Tibial nerve (tissue), 4 donors: ENCODE measurements around the gene UTF1. TPM values are rescaled to one million over a fixed set of nuclear protein-coding genes. Genes with fewer than 3 reads are reported as not detected.

Experiments used
- DNase-seq, 2 donors: peaks; one replicate each; pipeline ENCODE4 v3.0.0-alpha.2; 2019; ENCODE audit warnings: low spot score in 2 of 2
- H3K27ac ChIP-seq, 4 donors: fragments of 200-600 bp; sonication (generic) in 3 of 4; one replicate each; pipeline ENCODE4 v1.5.1; 2017 to 2019; ENCODE audit warnings: mild to moderate bottlenecking in 1 of 4
- H3K27me3 ChIP-seq, 2 donors: fragments of 200-600 bp; sonication (generic) in 1 of 2; one replicate each; pipeline versions ENCODE4 v1.5.1 to v1.6.0; 2017 to 2019
- H3K36me3 ChIP-seq, 3 donors: fragments of 200-600 bp; sonication (generic); one replicate each; pipeline ENCODE4 v1.5.1; 2018 to 2019
- H3K4me1 ChIP-seq, 4 donors: fragments of 200-600 bp; sonication (generic) in 3 of 4; one replicate each; pipeline ENCODE4 v1.5.1; 2017 to 2019
- H3K4me3 ChIP-seq, 4 donors: fragments of 200-600 bp; sonication (generic) in 3 of 4; one replicate each; pipeline ENCODE4 v1.5.1; 2017 to 2019; ENCODE audit warnings: mild to moderate bottlenecking in 1 of 4, moderate library complexity in 1 of 4
- H3K9me3 ChIP-seq, 4 donors: fragments of 200-600 bp; sonication (generic) in 3 of 4; one replicate each; pipeline ENCODE4 v1.5.1; 2017 to 2019
- EP300 ChIP-seq, 2 donors: sonication (generic); formaldehyde crosslinking; IDR thresholded peaks; one replicate each; pipeline ENCODE4 v1.6.1; 2017; ENCODE audit warnings: antibody characterized with exemption in 2 of 2, mild to moderate bottlenecking in 1 of 2
- POLR2A ChIP-seq, 2 donors: fragments of 450-650 bp; IDR thresholded peaks; one replicate each; pipeline ENCODE4 v1.6.1; 2017; ENCODE audit warnings: antibody characterized with exemption in 2 of 2, mild to moderate bottlenecking in 2 of 2, moderate library complexity in 2 of 2
- WGBS, 2 donors: methylation state at CpG; one replicate each; pipeline ENCODE4 v1.1.5; 2018; 5-methylcytosine and 5-hydroxymethylcytosine counted together
- total RNA-seq, 4 donors: library from RNA; depleted of rRNA; stranded (reverse); fragments of >200 nt; gene quantifications; one replicate each; pipeline ENCODE4 v1.1.0, GENCODE V29; 2016
- TF ChIP-seq, protein P1 (sequence below), 5 experiments: fragments of 200-600 bp in 3 of 5; fragments of 450-650 bp in 2 of 5; sonication (generic) in 3 of 5; IDR thresholded peaks; one replicate each; pipeline ENCODE4 v1.5.1; 2016 to 2019; ENCODE audit warnings: antibody characterized with exemption in 5 of 5, mild to moderate bottlenecking in 3 of 5, moderate library complexity in 2 of 5

UTF1 gene
- total RNA-seq, 4 donors from 2014 or later: not detected

DNA sequence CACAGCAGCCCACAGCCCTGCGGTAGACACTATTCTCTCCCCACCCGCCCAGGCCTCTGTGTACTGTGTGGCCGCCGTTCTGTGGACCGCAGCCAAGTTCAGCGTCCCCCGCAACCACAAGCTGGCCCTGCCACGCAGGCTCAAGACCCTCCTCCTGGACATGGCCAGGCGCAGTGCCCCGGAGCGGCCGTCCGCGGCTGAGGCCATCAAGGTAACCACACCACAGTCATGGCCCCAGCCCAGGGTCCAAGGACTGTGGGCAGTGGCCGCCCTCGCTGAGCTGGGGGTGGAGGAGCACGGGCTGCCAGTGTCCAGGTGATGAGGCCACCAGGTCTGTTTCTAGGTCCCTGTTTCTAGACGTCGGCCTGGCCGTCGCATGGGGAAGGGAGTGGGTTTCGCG lies 34.4 kb upstream of the UTF1 start:
- WGBS, 2 donors: 93 to 94% methylated on average over 11 to 13 of the region's 23 CpGs
- Histone ChIP-seq H3K4me3 (no peak overlapping the region), H3K36me3 (no peaks in the 10 kb centered on the region), H3K27ac (no peak overlapping the region), H3K4me1 (no peaks in the 10 kb centered on the region), H3K9me3 (peaks cover 0 to 52% (median 1%) of the 10 kb centered on the region in 4 donors), H3K27me3 (no peaks in the 10 kb centered on the region)
- DNase-seq: no peak
- no peak for TF ChIP-seq EP300 (IDR thresholded peaks at IDR 0.05)
- TF ChIP-seq, protein P1, sequence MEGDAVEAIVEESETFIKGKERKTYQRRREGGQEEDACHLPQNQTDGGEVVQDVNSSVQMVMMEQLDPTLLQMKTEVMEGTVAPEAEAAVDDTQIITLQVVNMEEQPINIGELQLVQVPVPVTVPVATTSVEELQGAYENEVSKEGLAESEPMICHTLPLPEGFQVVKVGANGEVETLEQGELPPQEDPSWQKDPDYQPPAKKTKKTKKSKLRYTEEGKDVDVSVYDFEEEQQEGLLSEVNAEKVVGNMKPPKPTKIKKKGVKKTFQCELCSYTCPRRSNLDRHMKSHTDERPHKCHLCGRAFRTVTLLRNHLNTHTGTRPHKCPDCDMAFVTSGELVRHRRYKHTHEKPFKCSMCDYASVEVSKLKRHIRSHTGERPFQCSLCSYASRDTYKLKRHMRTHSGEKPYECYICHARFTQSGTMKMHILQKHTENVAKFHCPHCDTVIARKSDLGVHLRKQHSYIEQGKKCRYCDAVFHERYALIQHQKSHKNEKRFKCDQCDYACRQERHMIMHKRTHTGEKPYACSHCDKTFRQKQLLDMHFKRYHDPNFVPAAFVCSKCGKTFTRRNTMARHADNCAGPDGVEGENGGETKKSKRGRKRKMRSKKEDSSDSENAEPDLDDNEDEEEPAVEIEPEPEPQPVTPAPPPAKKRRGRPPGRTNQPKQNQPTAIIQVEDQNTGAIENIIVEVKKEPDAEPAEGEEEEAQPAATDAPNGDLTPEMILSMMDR (IDR thresholded peaks at IDR 0.05): no peak
- TF ChIP-seq POLR2A (IDR thresholded peaks at IDR 0.05): no peak

- WGBS, 2 donors: 61 to 64% methylated on average over 20 to 24 of the region's 24 CpGs
- H3K4me3 ChIP-seq: no peak overlapping the region
- peaks cover 0 to 45% (median 1%) of the 10 kb centered on the region in 4 donors for H3K9me3 ChIP-seq
- no peaks in the 10 kb centered on the region for H3K27me3 ChIP-seq
- DNase-seq: no peak
- TF ChIP-seq POLR2A (IDR thresholded peaks at IDR 0.05) (no peak), EP300 (IDR thresholded peaks at IDR 0.05) (no peak)
- TF ChIP-seq, protein P1 (IDR thresholded peaks at IDR 0.05): no peak
- H3K36me3 ChIP-seq: no peaks in the 10 kb centered on the region
- H3K27ac ChIP-seq: no peak overlapping the region
- H3K4me1 ChIP-seq: no peaks in the 10 kb centered on the region
Measured at GRCh38 chr10:133196221-133196915, 33.6 kb upstream of the UTF1 start.

DNA sequence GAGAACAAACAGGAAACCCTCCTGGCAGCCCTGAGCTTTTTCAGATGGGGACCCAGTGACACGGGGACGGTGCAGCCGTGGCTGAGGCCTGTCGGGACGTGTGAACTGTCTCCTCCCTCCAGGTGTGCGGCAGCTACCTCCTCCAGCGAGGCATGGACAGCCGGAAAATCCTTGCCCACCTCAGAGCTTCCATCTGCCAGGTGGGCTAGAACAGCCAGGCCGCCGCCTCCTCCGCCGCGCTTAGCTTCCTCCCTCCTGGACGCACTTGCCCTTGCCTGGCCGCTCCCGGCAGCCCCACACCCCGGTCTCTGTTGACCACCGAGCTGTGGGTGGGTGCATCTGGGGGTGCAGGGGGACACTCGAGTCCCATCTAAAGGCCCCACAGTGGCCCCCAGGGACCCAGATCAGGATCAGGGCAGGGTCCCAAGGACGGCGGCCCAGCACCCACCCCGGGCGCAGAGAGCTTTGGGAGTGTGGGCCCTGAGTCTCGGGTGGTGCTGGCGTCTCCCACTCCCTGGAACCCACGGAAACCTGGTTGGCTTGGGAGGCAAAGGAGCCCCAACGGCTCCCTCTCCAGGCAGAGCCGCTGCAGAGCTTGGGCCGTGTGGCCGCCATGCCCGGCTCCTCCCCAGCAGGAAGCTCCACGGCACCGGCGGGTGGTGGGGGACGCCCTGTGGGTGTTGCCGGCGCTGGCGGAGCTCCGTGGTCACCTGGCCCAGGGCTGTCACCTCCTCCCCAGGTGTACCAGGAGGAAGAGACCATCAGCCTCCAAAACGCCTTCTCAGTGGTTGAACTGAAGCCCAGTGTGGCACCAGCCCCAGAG lies 32.9 kb upstream of the UTF1 start:
- 84 to 87% methylated on average over 21 to 27 of the region's 40 CpGs for WGBS, 2 donors
- no peak overlapping the region for H3K27ac ChIP-seq

GRCh38 chr10:133197786-133198185 lies 32.2 kb upstream of the UTF1 start:
- Histone ChIP-seq H3K27ac (no peak overlapping the region), H3K4me3 (no peak overlapping the region), H3K9me3 (peaks cover 0 to 31% (median 1%) of the 10 kb centered on the region in 4 donors), H3K27me3 (no peaks in the 10 kb centered on the region), H3K4me1 (no peaks in the 10 kb centered on the region), H3K36me3 (no peaks in the 10 kb centered on the region)
- 90 to 95% methylated on average over 8 to 9 of the region's 9 CpGs for WGBS, 2 donors
- DNase-seq: no peak
- no peak for TF ChIP-seq POLR2A (IDR thresholded peaks at IDR 0.05)
- TF ChIP-seq EP300 (IDR thresholded peaks at IDR 0.05): no peak
- TF ChIP-seq, protein P1 (IDR thresholded peaks at IDR 0.05): no peak

More for the DNA sequence above, 32.9 kb upstream of the UTF1 start:
- Histone ChIP-seq H3K4me1 (no peaks in the 10 kb centered on the region), H3K27me3 (no peaks in the 10 kb centered on the region), H3K36me3 (no peaks in the 10 kb centered on the region), H3K4me3 (no peak overlapping the region), H3K9me3 (peaks cover 0 to 37% (median 1%) of the 10 kb centered on the region in 4 donors)
- no peak for DNase-seq
- TF ChIP-seq, protein P1 (IDR thresholded peaks at IDR 0.05): no peak
- TF ChIP-seq EP300 (IDR thresholded peaks at IDR 0.05) (no peak), POLR2A (IDR thresholded peaks at IDR 0.05) (no peak)

DNA sequence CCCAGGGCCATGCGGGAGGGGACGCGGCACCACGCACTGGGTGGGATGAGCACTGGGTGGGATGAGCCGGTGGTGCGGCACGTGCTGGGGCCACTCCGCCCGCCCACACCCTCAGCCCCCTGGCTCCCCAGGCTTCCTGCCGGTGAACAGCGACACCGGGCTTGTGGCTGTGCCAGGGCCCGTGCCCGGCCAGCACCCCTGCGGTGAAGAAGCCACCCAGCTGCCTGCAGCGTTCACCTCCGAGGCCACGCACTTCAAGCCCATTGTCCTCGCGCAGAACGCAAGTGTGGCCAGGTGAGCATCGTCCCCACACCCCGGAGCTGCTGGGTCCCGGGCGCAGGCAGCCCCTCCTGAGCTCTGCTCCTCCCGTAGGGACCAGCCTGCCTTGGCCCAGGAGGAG lies 31.8 kb upstream of the UTF1 start:
- H3K27ac ChIP-seq: no peak overlapping the region
- no peaks in the 10 kb centered on the region for H3K36me3 ChIP-seq
- WGBS, 2 donors: 92 to 94% methylated on average over 19 to 26 of the region's 26 CpGs
- DNase-seq: no peak
- TF ChIP-seq POLR2A (IDR thresholded peaks at IDR 0.05): no peak
- TF ChIP-seq, protein P1 (IDR thresholded peaks at IDR 0.05): no peak
- TF ChIP-seq EP300 (IDR thresholded peaks at IDR 0.05): no peak
- H3K27me3 ChIP-seq: no peaks in the 10 kb centered on the region
- no peak overlapping the region for H3K4me3 ChIP-seq
- H3K4me1 ChIP-seq: no peaks in the 10 kb centered on the region
- H3K9me3 ChIP-seq: peaks cover 0 to 27% (median 1%) of the 10 kb centered on the region in 4 donors
